MM.1S (cell line): ENCODE results near the gene DNAJB14.

Experiments used
- DNase-seq: peaks from one replicate; pipeline ENCODE4 v3.0.0-alpha.2; 2015
- H2AFZ ChIP-seq: fragments of 300-600 bp; sonication (generic); 2 replicates; pipeline ENCODE4 v1.6.0; 2016; ENCODE audit warnings: antibody characterized with exemption, low read length
- H3F3A ChIP-seq: fragments of 300-600 bp; sonication (generic); 2 replicates; pipeline ENCODE4 v1.6.1; 2016; ENCODE audit warnings: mild to moderate bottlenecking, antibody characterized with exemption, low read length, moderate library complexity, mixed read lengths; ENCODE audit not compliant: insufficient read depth
- H3K27ac ChIP-seq: fragments of 300-600 bp; sonication (generic); 2 replicates; pipeline ENCODE4 v1.5.1; 2016; ENCODE audit warnings: mild to moderate bottlenecking, low read length
- H3K27me3 ChIP-seq: fragments of 300-600 bp; sonication (generic); replicated peaks from 2 replicates; pipeline ENCODE4 v1.6.0; 2016; ENCODE audit warnings: low read length; ENCODE audit not compliant: insufficient read depth
- H3K36me3 ChIP-seq: fragments of 300-600 bp; sonication (generic); replicated peaks from 2 replicates; pipeline ENCODE4 v1.6.1; 2016; ENCODE audit warnings: mild to moderate bottlenecking, low read length, mixed read lengths; ENCODE audit not compliant: insufficient read depth
- H3K4me1 ChIP-seq: fragments of 300-600 bp; sonication (generic); 2 replicates; pipeline ENCODE4 v1.6.1; 2016; ENCODE audit warnings: low read length, mixed read lengths
- H3K4me2 ChIP-seq: fragments of 300-600 bp; sonication (generic); 2 replicates; pipeline ENCODE4 v1.6.0; 2016; ENCODE audit warnings: low read depth, low read length
- H3K4me3 ChIP-seq: fragments of 300-600 bp; sonication (generic); 2 replicates; pipeline ENCODE4 v1.5.1; 2016; ENCODE audit warnings: low read length, mixed read lengths
- H3K79me2 ChIP-seq: fragments of 300-600 bp; sonication (generic); 2 replicates; pipeline ENCODE4 v1.6.1; 2016; ENCODE audit warnings: mixed run types, low read length, mixed read lengths
- H3K9ac ChIP-seq: fragments of 300-600 bp; sonication (generic); 2 replicates; pipeline ENCODE4 v1.6.1; 2016; ENCODE audit warnings: low read length, mixed read lengths
- H3K9me2 ChIP-seq: fragments of 300-600 bp; sonication (generic); replicated peaks from 2 replicates; pipeline ENCODE4 v1.6.1; 2016; ENCODE audit warnings: mild to moderate bottlenecking, low read length, mixed read lengths; ENCODE audit not compliant: insufficient read depth
- H3K9me3 ChIP-seq: fragments of 300-600 bp; sonication (generic); replicated peaks from 2 replicates; pipeline ENCODE4 v1.6.1; 2016; ENCODE audit warnings: mild to moderate bottlenecking, low read length, mixed read lengths; ENCODE audit not compliant: insufficient read depth
- H4K20me1 ChIP-seq: fragments of 300-600 bp; sonication (generic); 2 replicates; pipeline ENCODE4 v1.6.1; 2016; ENCODE audit warnings: mild to moderate bottlenecking, low read length, moderate library complexity, mixed read lengths; ENCODE audit not compliant: insufficient read depth
- CTCF ChIP-seq: fragments of 300-600 bp; sonication (generic); IDR thresholded peaks from 2 replicates; pipeline ENCODE4 v1.5.1; 2016; ENCODE audit warnings: antibody characterized with exemption, low read length, mixed read lengths
- EZH2 ChIP-seq: fragments of 300-600 bp; sonication (generic); optimal IDR thresholded peaks from 2 replicates; pipeline ENCODE3; 2017; ENCODE audit warnings: low read depth, mild to moderate bottlenecking, antibody characterized with exemption, low read length, mixed read lengths
- EZH2phosphoT487 ChIP-seq: fragments of 300-600 bp; sonication (generic); IDR thresholded peaks from 2 replicates; pipeline ENCODE4 v1.6.1; 2018; ENCODE audit warnings: antibody characterized with exemption, low read length

DNAJB14 gene

GRCh38 chr4:99846891-99847290 is 99.5 kb downstream of the DNAJB14 start:
- Histone ChIP-seq H3K9me3 (no peaks in the 10 kb centered on the region), H3K79me2 (peaks cover 29% of the 10 kb centered on the region; the same call in 1 of the 2 replicates), H2AFZ (no peak overlapping the region), H4K20me1 (no peaks in the 10 kb centered on the region), H3K9me2 (no peaks in the 10 kb centered on the region), H3K9ac (peak overlapping the region; percentile 65), H3K4me2 (peak overlapping the region; percentile 66), H3F3A (peaks cover 30% of the 10 kb centered on the region), H3K27ac (peak overlapping the region; percentile 94), H3K27me3 (no peaks in the 10 kb centered on the region), H3K4me3 (peak overlapping the region; percentile 20; the same call in 1 of the 2 replicates), H3K36me3 (no peaks in the 10 kb centered on the region), H3K4me1 (peaks cover 53% of the 10 kb centered on the region)
- DNase-seq = no peak
- no peak for TF ChIP-seq CTCF
- no peak for TF ChIP-seq EZH2
- no peak for TF ChIP-seq EZH2phosphoT487
